Measurements from ENCODE around the gene SKA1. TPM values are rescaled to one million over a fixed set of nuclear protein-coding genes. Genes with fewer than 3 reads are reported as not detected.

SKA1 gene
- total RNA-seq, 1 donor from 2014 or later = 2.0 TPM

DNA sequence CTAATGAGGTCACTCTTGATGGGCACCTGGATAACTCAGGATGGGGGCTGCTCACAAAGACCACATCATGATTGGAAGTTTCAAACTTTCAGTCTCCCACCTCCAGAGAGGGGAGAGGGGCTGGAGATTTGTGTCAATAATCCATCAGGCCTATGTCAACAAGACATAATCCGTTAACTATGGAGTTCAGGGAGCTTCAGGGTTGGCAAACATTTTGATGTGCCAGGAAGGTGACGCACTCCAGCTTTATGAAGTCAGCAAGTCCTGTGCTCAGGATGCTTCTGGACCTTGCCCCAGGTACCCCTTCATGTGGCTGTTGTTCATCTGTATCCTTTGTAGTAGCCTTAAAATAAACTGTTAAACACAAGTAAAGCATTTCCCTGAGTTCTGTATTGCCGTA is 19.0 kb downstream of the SKA1 start:
- H3K4me1 Mint-ChIP-seq (ENCODE audit: low read depth, unreplicated experiment) = peaks cover 18% of the 10 kb centered on the region
- H3K9me3 Mint-ChIP-seq (ENCODE audit: unreplicated experiment) = no peaks in the 10 kb centered on the region
- no peak for TF ChIP-seq CTCF (IDR thresholded peaks at IDR 0.05; ENCODE audit: partially characterized antibody, unreplicated experiment)
- no peaks in the 10 kb centered on the region for H3K36me3 Mint-ChIP-seq (ENCODE audit: unreplicated experiment)
- DNase-seq = no peak
- H3K27me3 Mint-ChIP-seq (ENCODE audit: unreplicated experiment) = peaks cover 2% of the 10 kb centered on the region
- H3K27ac Mint-ChIP-seq (ENCODE audit: unreplicated experiment) = no peak overlapping the region
- H3K4me3 Mint-ChIP-seq (ENCODE audit: unreplicated experiment) = no peak overlapping the region

GRCh38 chr18:50395093-50395492 is 20.2 kb downstream of the SKA1 start:
- no peak overlapping the region for H3K27ac Mint-ChIP-seq (ENCODE audit: unreplicated experiment)
- no peak for TF ChIP-seq CTCF (IDR thresholded peaks at IDR 0.05; ENCODE audit: partially characterized antibody, unreplicated experiment)
- H3K27me3 Mint-ChIP-seq (ENCODE audit: unreplicated experiment) = peaks cover 2% of the 10 kb centered on the region
- peaks cover 23% of the 10 kb centered on the region for H3K4me1 Mint-ChIP-seq (ENCODE audit: low read depth, unreplicated experiment)
- DNase-seq = no peak
- no peaks in the 10 kb centered on the region for H3K9me3 Mint-ChIP-seq (ENCODE audit: unreplicated experiment)
- no peaks in the 10 kb centered on the region for H3K36me3 Mint-ChIP-seq (ENCODE audit: unreplicated experiment)
- no peak overlapping the region for H3K4me3 Mint-ChIP-seq (ENCODE audit: unreplicated experiment)

DNA sequence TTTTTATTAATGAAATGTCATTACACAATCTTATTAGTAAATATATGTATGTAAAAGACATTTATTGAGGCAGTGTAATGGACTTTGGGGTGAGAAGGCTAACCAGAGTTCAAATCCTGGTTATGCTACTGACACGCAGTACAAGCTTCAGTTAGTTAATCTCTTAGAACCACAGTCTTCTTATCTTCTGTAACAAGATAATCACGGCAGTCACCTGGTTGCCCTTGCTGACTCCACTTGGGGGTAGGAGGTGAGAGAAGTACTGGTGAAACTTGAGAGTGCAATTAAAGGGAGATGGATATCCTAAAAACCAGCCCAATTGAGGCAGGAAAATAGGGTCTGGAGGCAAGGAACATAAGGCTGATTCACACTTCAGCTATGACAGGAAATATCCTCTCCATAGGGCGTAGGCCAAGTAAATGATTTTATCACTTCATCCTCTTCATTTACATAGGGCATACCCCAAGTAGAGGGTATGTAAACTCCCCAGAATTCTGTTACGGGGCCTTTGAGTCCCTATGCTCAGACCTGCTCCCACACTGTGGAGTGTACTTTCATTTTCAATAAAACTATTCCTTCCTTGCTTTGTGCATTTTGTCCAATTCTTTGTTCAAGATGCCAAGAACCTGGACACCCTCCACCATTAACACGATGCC is 21.3 kb downstream of the SKA1 start:
- Mint-ChIP-seq H3K4me3 (ENCODE audit: unreplicated experiment) (peak overlapping the region; percentile 12), H3K9me3 (ENCODE audit: unreplicated experiment) (no peaks in the 10 kb centered on the region), H3K36me3 (ENCODE audit: unreplicated experiment) (no peaks in the 10 kb centered on the region), H3K4me1 (ENCODE audit: low read depth, unreplicated experiment) (peaks cover 26% of the 10 kb centered on the region), H3K27ac (ENCODE audit: unreplicated experiment) (no peak overlapping the region), H3K27me3 (ENCODE audit: unreplicated experiment) (peaks cover 2% of the 10 kb centered on the region)
- DNase-seq = no peak
- TF ChIP-seq CTCF (IDR thresholded peaks at IDR 0.05; ENCODE audit: partially characterized antibody, unreplicated experiment) = no peak

GRCh38 chr18:50397023-50397422 is 22.2 kb downstream of the SKA1 start:
- TF ChIP-seq CTCF (IDR thresholded peaks at IDR 0.05; ENCODE audit: partially characterized antibody, unreplicated experiment) = no peak
- Mint-ChIP-seq H3K27me3 (ENCODE audit: unreplicated experiment) (peaks cover 2% of the 10 kb centered on the region), H3K36me3 (ENCODE audit: unreplicated experiment) (no peaks in the 10 kb centered on the region), H3K4me1 (ENCODE audit: low read depth, unreplicated experiment) (peaks cover 26% of the 10 kb centered on the region), H3K9me3 (ENCODE audit: unreplicated experiment) (no peaks in the 10 kb centered on the region), H3K4me3 (ENCODE audit: unreplicated experiment) (no peak overlapping the region), H3K27ac (ENCODE audit: unreplicated experiment) (peak overlapping the region; percentile 65)
- DNase-seq = peak; percentile 56

DNA sequence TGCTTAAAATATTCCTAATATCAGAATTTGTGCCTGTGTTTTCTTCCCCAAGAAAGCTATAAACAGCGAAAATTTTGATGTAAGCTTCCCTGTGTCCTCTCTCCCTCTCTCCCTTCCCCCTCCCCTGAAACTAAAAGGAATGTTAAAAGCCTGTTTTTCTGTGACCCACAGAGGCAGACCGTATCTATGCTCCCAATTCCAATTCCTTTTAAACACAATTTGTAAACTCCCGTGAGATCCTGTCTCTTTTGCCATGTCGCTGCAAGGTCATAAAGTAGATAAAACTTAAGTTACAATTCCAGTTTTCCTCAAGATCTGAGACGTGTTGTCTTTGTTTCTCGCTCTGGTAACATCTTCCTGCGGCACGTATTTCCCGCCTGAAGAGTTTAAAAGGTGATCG is 23.3 kb downstream of the SKA1 start:
- DNase-seq = no peak
- H3K27ac Mint-ChIP-seq (ENCODE audit: unreplicated experiment) = no peak overlapping the region
- peaks cover 26% of the 10 kb centered on the region for H3K4me1 Mint-ChIP-seq (ENCODE audit: low read depth, unreplicated experiment)
- H3K4me3 Mint-ChIP-seq (ENCODE audit: unreplicated experiment) = peak overlapping the region; percentile 55
- no peaks in the 10 kb centered on the region for H3K36me3 Mint-ChIP-seq (ENCODE audit: unreplicated experiment)
- H3K9me3 Mint-ChIP-seq (ENCODE audit: unreplicated experiment) = peaks cover 3% of the 10 kb centered on the region
- no peak for TF ChIP-seq CTCF (IDR thresholded peaks at IDR 0.05; ENCODE audit: partially characterized antibody, unreplicated experiment)
- peaks cover 6% of the 10 kb centered on the region for H3K27me3 Mint-ChIP-seq (ENCODE audit: unreplicated experiment)
